IPS-NIHi7 (cell line): ENCODE data around the gene NFATC2.

ENCODE experiments used
- DNase-seq: peaks from one replicate; pipeline ENCODE4 v3.0.0; 2012; ENCODE audit warnings: mixed read lengths; ENCODE audit errors: extremely low spot score

NFATC2 gene

GRCh38 chr20:51514836-51515235 is 27.7 kb downstream of the NFATC2 start:
- DNase-seq: no peak

GRCh38 chr20:51514249-51514648 is 28.3 kb downstream of the NFATC2 start:
- DNase-seq: no peak

GRCh38 chr20:51513545-51513944 is 29.0 kb downstream of the NFATC2 start:
- DNase-seq: no peak

- no peak for DNase-seq
Measured at GRCh38 chr20:51512645-51513044, 29.9 kb downstream of the NFATC2 start.

GRCh38 chr20:51511861-51512619 is 30.5 kb downstream of the NFATC2 start:
- no peak for DNase-seq

- DNase-seq: no peak
Measured at GRCh38 chr20:51510936-51511605, 31.4 kb downstream of the NFATC2 start.

GRCh38 chr20:51510169-51510568 is 32.4 kb downstream of the NFATC2 start:
- no peak for DNase-seq

- DNase-seq: no peak
Measured at GRCh38 chr20:51509208-51509607, 33.3 kb downstream of the NFATC2 start.

GRCh38 chr20:51508780-51509179 is 33.7 kb downstream of the NFATC2 start:
- no peak for DNase-seq

- no peak for DNase-seq
Measured at GRCh38 chr20:51508158-51508557, 34.4 kb downstream of the NFATC2 start.

- DNase-seq: no peak
Measured at GRCh38 chr20:51507216-51508036, 35.1 kb downstream of the NFATC2 start.

- no peak for DNase-seq
Measured at GRCh38 chr20:51506527-51507215, 35.8 kb downstream of the NFATC2 start.

GRCh38 chr20:51505566-51505965 is 37.0 kb downstream of the NFATC2 start:
- no peak for DNase-seq

GRCh38 chr20:51503376-51503775 is 39.1 kb downstream of the NFATC2 start:
- no peak for DNase-seq

GRCh38 chr20:51500936-51501335 is 41.6 kb downstream of the NFATC2 start:
- no peak for DNase-seq

GRCh38 chr20:51500311-51500710 is 42.2 kb downstream of the NFATC2 start:
- DNase-seq: no peak

- DNase-seq: no peak
Measured at GRCh38 chr20:51498765-51499540, 43.6 kb downstream of the NFATC2 start.

- DNase-seq: no peak
Measured at GRCh38 chr20:51497542-51498467, 44.7 kb downstream of the NFATC2 start.

- DNase-seq: no peak
Measured at GRCh38 chr20:51496964-51497363, 45.6 kb downstream of the NFATC2 start.

GRCh38 chr20:51495921-51496545 is 46.5 kb downstream of the NFATC2 start:
- no peak for DNase-seq
